ENCODE data around the gene ERBB4.

The ERBB4 gene

DNA sequence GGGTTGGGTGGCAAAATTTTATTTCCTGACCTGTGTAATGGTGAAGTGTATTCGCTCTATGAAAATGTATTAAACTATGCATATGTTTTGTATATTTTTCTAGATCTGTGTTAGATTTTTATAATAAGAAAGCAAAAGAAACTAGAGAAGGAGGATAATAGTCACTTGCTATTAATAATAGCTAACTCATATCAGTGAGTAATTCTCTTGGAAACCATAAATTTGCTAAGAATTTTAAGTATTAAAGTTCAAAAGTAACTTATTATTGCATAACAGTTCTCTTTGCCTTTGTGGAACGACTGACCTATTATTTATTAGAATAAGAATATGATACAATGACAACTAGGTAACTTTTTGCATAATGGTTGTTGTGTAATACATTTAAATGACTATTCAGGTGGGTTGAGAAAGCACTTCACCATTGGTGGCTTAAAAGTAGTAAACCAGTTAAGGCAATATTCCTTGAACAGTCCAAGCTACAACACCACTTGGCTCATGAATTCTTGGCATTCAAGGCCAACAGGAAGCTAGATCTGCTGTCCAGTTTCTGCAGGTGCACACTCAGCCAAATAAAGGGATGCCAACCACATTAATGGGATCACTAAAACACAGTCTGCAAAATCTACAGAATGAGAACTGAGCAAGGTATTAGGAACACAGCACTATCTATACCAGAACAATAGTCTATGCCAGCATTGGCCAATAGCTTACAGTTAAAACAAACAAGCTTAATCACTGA, 1060.9 kb downstream of the ERBB4 start:
- Mint-ChIP-seq H3K27ac (no peak overlapping the region), H3K9me3 (peaks cover 14 to 16% of the 10 kb centered on the region in 2 donors), H3K27me3 (no peaks in the 10 kb centered on the region), H3K4me3 (no peak overlapping the region), H3K4me1 (ENCODE audit: low read depth in 2 of 2) (no peaks in the 10 kb centered on the region), H3K36me3 (ENCODE audit: insufficient read depth) (no peaks in the 10 kb centered on the region)
- DNase-seq: no peak
- ATAC-seq (replicated peaks): no peak

DNA sequence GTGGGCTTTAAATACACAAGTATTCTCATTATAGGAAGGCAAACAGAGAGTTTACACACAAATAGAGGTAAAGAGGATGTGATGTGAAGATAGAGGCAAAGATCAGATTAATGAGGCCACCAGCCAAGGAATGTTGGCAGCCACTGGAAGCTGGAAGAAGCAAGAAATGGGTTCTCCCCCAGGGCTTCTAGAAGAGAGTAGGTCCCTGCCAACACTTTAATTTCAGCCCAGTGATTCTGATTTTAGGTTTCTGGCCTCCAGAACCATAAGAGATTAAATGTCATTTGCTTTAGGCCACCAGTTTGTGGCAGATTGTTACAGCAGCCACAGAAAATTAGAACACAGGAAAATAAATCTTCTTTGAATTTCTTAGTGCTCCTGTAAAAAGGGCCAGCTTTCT, 1065.5 kb downstream of the ERBB4 start:
- DNase-seq: no peak
- no peaks in the 10 kb centered on the region for H3K4me1 Mint-ChIP-seq (ENCODE audit: low read depth in 2 of 2)
- no peak overlapping the region for H3K4me3 Mint-ChIP-seq
- H3K9me3 Mint-ChIP-seq: peaks cover 0 to 13% of the 10 kb centered on the region in 2 donors
- no peak overlapping the region for H3K27ac Mint-ChIP-seq
- no peak for ATAC-seq (replicated peaks)
- no peaks in the 10 kb centered on the region for H3K36me3 Mint-ChIP-seq (ENCODE audit: insufficient read depth)
- no peaks in the 10 kb centered on the region for H3K27me3 Mint-ChIP-seq

DNA sequence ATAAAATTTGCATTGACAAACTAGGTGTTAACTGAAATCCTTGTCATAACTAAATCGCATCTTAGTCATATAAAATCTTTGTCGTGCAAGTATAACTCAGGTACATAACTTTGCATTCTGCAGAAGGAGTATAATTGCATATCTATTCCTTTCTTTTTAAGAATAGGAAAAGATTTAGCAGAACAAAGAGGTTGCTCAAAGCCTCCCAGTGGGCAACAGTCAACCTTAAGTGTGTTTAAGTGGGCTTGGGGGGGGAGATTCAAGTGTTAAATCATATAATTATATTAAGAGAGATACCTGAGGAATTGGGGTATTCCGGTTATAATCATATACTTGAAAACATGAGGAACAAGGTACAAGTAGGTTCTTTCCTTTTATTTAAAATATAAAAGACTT, 1068.9 kb downstream of the ERBB4 start:
- ATAC-seq (replicated peaks): no peak
- H3K36me3 Mint-ChIP-seq (ENCODE audit: insufficient read depth): no peaks in the 10 kb centered on the region
- no peaks in the 10 kb centered on the region for H3K4me1 Mint-ChIP-seq (ENCODE audit: low read depth in 2 of 2)
- no peak overlapping the region for H3K27ac Mint-ChIP-seq
- no peak overlapping the region for H3K4me3 Mint-ChIP-seq
- DNase-seq: no peak
- peaks cover 0 to 5% of the 10 kb centered on the region in 2 donors for H3K9me3 Mint-ChIP-seq
- H3K27me3 Mint-ChIP-seq: no peaks in the 10 kb centered on the region

DNA sequence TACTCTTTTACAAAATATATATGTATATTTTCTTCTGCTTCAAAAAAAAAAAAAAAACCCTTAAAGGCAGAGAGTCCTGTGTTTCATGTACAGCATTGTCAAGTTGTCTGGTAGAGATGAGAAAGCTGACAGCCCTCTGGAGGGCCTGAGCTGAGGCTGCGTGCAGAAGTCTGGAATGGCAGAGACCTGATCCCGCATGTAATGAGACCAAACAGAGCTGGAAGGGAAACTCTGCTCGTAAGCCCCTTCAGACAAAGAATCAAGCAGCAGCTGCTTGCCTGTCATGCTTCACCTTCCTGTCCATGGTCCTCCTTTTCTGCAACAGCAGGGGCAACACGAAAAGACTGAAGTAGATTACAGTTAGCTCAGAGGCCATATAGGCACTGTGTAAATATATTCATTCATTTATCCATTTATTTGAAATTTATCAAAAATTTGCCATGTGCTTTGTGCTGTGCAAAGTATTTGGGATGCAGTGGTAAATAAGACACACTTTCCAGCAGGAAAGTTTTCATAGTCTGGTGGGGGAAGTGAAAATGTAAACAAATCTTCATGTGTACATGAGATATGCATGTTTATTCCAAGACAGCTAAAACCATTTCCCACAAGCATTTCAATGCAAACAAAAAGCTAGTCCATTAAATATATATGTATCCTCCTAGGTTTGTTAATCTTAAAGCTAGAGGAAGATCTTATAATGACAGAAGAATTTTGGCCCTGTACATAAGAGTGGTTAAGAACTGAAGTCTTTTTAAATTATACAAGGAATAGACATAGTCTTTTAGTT, 1069.5 kb downstream of the ERBB4 start:
- Mint-ChIP-seq H3K4me1 (ENCODE audit: low read depth in 2 of 2) (no peaks in the 10 kb centered on the region), H3K4me3 (no peak overlapping the region), H3K27me3 (no peaks in the 10 kb centered on the region), H3K27ac (no peak overlapping the region), H3K9me3 (peaks cover 0 to 4% of the 10 kb centered on the region in 2 donors), H3K36me3 (ENCODE audit: insufficient read depth) (no peaks in the 10 kb centered on the region)
- ATAC-seq (replicated peaks) (no peak), DNase-seq (no peak)

DNA sequence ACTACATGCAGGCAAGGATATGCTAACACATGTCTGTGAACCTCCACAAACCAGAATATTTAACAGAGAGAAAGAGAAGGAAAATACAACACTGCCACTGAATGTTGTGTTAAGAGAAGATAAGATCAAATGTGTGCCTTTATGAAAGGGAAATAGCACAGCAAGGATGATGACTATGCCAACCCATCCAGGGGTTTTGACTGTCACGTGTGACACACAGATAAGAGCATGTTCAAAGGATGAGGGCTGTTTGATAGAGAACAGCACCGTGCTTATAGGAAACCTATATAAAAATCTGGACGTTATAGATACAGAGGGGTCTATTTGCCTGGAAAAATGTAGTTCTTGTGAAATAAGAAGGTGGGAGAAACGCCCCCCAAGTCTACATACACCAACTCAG, 1070.4 kb downstream of the ERBB4 start:
- H3K4me3 Mint-ChIP-seq: no peak overlapping the region
- H3K36me3 Mint-ChIP-seq (ENCODE audit: insufficient read depth): no peaks in the 10 kb centered on the region
- peaks cover 0 to 5% of the 10 kb centered on the region in 2 donors for H3K9me3 Mint-ChIP-seq
- no peak for DNase-seq
- no peaks in the 10 kb centered on the region for H3K4me1 Mint-ChIP-seq (ENCODE audit: low read depth in 2 of 2)
- H3K27ac Mint-ChIP-seq: no peak overlapping the region
- no peak for ATAC-seq (replicated peaks)
- H3K27me3 Mint-ChIP-seq: no peaks in the 10 kb centered on the region

DNA sequence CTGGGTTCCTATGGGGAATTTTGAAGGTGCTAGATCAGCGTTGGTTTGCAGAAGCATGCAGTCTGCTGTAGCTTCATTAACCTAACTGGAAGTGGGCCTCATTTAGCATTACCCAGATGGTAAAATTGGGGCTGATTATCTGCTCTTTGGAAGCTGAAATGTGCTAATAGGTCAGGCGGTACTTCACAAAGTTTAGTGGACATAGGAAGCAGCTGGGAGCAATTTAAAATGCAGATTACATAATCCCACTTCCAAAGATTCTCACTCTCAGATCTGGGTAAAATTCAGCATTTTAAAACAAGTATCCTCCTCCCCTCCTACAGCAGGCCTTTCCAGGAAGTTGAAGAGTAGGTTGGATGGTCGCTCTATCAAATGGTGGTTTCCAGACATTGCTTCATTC, 1075.2 kb downstream of the ERBB4 start:
- H3K4me3 Mint-ChIP-seq: no peak overlapping the region
- peaks cover 7 to 9% of the 10 kb centered on the region in 2 donors for H3K9me3 Mint-ChIP-seq
- H3K36me3 Mint-ChIP-seq (ENCODE audit: insufficient read depth): no peaks in the 10 kb centered on the region
- no peaks in the 10 kb centered on the region for H3K4me1 Mint-ChIP-seq (ENCODE audit: low read depth in 2 of 2)
- no peaks in the 10 kb centered on the region for H3K27me3 Mint-ChIP-seq
- ATAC-seq (replicated peaks) (no peak), DNase-seq (no peak)
- H3K27ac Mint-ChIP-seq: no peak overlapping the region

DNA sequence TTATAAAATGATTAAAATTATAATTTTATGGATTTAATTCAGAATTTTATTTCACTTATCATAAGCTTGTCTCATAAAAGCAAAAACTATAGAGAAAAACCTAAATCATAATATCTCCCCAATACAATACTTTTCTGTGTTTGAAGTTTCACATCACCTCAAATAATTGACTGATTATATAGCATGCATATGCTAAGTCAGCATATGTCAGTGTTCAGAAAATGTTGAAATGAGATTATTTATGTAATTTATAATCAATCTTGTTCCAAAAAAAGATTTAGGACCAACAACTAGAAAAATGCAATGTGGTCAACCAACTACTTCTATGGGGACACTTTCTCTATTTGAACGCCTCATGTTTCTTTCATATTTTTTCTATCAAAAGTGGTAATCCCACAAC, 1079.6 kb downstream of the ERBB4 start:
- ATAC-seq (replicated peaks) (no peak), DNase-seq (no peak)
- Mint-ChIP-seq H3K9me3 (peaks cover 7 to 9% of the 10 kb centered on the region in 2 donors), H3K36me3 (ENCODE audit: insufficient read depth) (no peaks in the 10 kb centered on the region), H3K27me3 (no peaks in the 10 kb centered on the region), H3K4me1 (ENCODE audit: low read depth in 2 of 2) (no peaks in the 10 kb centered on the region), H3K4me3 (no peak overlapping the region), H3K27ac (no peak overlapping the region)

DNA sequence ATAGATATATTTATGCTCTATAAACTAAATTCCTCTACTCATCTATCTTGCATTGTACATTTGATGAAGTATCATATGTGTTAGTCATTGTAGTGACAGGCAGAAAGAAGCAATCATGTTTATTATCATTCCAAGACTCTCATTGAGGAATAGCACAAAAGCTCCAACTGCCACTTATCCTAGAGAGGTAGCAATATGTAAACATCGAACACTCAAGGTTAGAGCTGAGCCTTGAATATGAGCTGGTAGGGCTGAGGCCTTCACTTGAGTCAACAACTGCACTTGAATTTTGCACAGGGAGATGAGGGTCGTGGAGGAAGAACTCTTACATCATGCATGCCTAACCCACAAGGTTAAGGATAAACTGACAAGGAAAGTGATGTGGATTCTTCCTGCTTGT, 1081.3 kb downstream of the ERBB4 start:
- Mint-ChIP-seq H3K36me3 (ENCODE audit: insufficient read depth) (no peaks in the 10 kb centered on the region), H3K9me3 (peaks cover 6 to 9% of the 10 kb centered on the region in 2 donors), H3K4me1 (ENCODE audit: low read depth in 2 of 2) (no peaks in the 10 kb centered on the region), H3K4me3 (no peak overlapping the region), H3K27me3 (no peaks in the 10 kb centered on the region), H3K27ac (no peak overlapping the region)
- ATAC-seq (replicated peaks) (no peak), DNase-seq (no peak)

DNA sequence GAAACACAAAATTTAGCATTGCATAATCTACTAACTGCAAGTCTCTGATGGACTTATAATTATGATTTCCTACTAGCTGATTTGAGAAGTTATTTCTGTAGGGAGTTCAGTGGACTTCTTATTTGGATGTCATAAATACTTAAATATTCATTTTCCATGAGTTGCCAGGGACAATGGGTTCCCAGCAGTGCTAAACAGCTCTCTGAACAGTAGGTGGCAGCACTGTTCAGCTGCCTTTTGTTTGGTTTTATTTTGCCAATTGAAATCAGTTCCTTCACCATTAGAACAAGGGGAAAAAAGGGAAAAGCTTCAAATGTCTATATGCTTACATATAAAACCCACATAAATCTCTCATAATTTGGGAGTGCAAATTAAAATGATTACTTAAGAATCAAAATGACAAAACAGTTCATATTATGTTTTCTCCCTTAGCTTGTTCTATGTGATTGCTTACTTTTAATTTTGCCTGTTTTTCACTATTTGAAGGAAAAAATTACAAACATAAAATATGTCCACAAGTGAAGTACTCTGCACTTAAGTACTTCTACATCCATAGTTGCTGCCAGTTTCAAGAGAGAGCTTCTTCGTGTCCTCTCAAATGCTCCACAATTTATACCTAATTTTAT, 1083.3 kb downstream of the ERBB4 start:
- no peaks in the 10 kb centered on the region for H3K4me1 Mint-ChIP-seq (ENCODE audit: low read depth in 2 of 2)
- H3K27me3 Mint-ChIP-seq: no peaks in the 10 kb centered on the region
- DNase-seq (no peak), ATAC-seq (replicated peaks) (no peak)
- H3K9me3 Mint-ChIP-seq: peaks cover 0 to 6% of the 10 kb centered on the region in 2 donors
- no peak overlapping the region for H3K4me3 Mint-ChIP-seq
- no peak overlapping the region for H3K27ac Mint-ChIP-seq
- H3K36me3 Mint-ChIP-seq (ENCODE audit: insufficient read depth): no peaks in the 10 kb centered on the region

DNA sequence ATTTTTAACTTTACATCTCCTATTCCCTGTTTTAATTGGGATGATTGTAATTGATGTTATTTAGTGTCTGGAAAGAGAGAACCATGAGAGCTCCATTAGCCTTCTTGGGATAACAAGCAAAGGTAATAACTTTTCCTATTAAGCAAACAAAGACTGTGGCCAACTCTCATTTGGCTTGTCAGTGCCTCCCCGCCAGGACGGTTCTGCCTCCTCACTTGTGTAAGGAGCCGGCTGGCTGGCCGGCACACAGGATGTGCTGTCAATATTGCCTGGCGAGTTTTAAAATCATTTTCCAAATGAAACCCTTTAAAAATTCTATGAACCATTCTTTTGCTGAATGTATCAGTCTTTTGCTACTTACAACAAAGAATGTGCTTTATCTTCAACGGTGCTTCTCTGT, 1083.9 kb downstream of the ERBB4 start:
- Mint-ChIP-seq H3K36me3 (ENCODE audit: insufficient read depth) (no peaks in the 10 kb centered on the region), H3K4me1 (ENCODE audit: low read depth in 2 of 2) (no peaks in the 10 kb centered on the region), H3K27ac (no peak overlapping the region), H3K4me3 (no peak overlapping the region), H3K27me3 (no peaks in the 10 kb centered on the region), H3K9me3 (peaks cover 0 to 6% of the 10 kb centered on the region in 2 donors)
- DNase-seq (no peak), ATAC-seq (replicated peaks) (no peak)

DNA sequence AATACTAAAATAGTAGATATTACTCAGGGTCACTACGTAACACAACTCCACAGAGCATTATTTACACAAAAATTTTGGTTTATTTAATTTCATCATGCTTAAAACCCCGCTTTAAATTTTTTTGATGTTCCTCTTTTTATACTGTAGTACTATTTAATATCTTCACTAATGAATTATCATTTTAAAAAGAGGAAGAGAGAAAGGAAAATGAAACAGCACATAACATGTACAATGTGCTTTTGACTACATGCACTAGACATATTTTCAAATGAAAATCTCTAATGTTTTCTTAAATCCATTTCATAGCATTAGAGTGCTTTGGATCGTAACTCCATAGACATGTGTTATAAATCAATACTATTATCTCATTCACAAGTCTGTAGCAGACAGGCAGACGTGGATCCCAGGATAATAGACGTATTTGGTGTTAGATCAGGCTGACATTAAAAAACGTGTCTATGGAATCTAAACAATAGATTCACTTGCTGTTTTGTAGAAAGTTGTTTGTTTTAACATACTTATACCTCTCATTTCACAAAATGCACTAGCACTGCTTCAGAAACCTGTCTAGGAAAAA, 1085.2 kb downstream of the ERBB4 start:
- Mint-ChIP-seq H3K4me1 (ENCODE audit: low read depth in 2 of 2) (no peaks in the 10 kb centered on the region), H3K27me3 (no peaks in the 10 kb centered on the region), H3K4me3 (no peak overlapping the region), H3K9me3 (peaks cover 0 to under 1% of the 10 kb centered on the region in 2 donors), H3K36me3 (ENCODE audit: insufficient read depth) (no peaks in the 10 kb centered on the region), H3K27ac (no peak overlapping the region)
- no peak for DNase-seq
- no peak for ATAC-seq (replicated peaks)

DNA sequence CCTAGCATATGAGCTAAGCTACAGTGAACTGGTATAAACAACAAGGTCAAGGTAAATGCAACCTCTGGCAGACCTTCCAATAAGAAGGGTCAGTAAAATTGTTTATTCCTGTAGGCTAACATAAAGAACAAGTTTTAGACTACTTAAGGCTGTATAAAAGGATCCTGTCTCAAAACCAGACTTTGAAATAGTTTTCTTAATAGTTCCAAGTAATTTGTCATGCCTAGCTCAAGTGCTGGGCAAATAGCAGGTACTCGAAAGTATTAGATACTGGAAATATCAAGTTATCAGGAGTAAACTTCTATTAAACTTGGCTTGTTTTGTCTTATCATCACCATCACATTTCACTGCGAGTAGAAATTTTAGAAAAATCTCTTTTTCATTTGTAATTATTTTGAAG, 1087.0 kb downstream of the ERBB4 start:
- H3K4me3 Mint-ChIP-seq: no peak overlapping the region
- no peaks in the 10 kb centered on the region for H3K9me3 Mint-ChIP-seq
- no peaks in the 10 kb centered on the region for H3K36me3 Mint-ChIP-seq (ENCODE audit: insufficient read depth)
- ATAC-seq (replicated peaks) (no peak), DNase-seq (no peak)
- H3K27ac Mint-ChIP-seq: no peak overlapping the region
- no peaks in the 10 kb centered on the region for H3K27me3 Mint-ChIP-seq
- no peaks in the 10 kb centered on the region for H3K4me1 Mint-ChIP-seq (ENCODE audit: low read depth in 2 of 2)

DNA sequence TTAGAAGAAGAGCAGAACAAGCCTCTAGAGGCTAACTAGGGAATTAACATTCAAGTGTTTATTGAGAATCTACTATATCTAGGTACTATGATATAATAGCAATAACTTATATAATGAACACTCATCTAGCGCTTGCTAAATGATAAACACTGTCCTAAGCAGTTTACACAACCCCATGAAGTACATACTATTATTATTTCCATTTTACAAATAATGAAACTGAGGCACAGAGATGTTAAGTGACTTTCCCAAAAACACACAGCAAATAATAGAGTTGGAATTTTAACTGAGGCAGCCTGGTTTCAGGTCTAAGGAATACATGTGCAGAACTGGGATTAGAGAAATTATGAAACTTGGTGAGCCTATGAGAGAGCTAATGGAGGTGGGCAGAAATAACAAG, 1088.8 kb downstream of the ERBB4 start:
- no peaks in the 10 kb centered on the region for H3K27me3 Mint-ChIP-seq
- no peaks in the 10 kb centered on the region for H3K36me3 Mint-ChIP-seq (ENCODE audit: insufficient read depth)
- ATAC-seq (replicated peaks): no peak
- no peak for DNase-seq
- no peaks in the 10 kb centered on the region for H3K4me1 Mint-ChIP-seq (ENCODE audit: low read depth in 2 of 2)
- no peak overlapping the region for H3K27ac Mint-ChIP-seq
- H3K4me3 Mint-ChIP-seq: no peak overlapping the region
- peaks cover 0 to 3% of the 10 kb centered on the region in 2 donors for H3K9me3 Mint-ChIP-seq
